GM18505 (cell line): ENCODE data around the gene PP2D1.
A peak's percentile ranks its signal among the peaks of the same experiment; 100 is the strongest.

ENCODE experiments used
- ATAC-seq: cut with Tn5 transposase; IDR thresholded peaks from one replicate; pipeline ENCODE4 v1.9.1; 2021; ENCODE audit not compliant: unreplicated experiment
- POLR2A ChIP-seq: IDR thresholded peaks from 4 replicates; pipeline ENCODE4 v1.6.1; 2011; ENCODE audit warnings: borderline replicate concordance; ENCODE audit not compliant: insufficient read depth, insufficient read length; ENCODE audit errors: extremely low read depth

PP2D1 gene

GRCh38 chr3:20012164-20012563, at the start of gene PP2D1:
TSS of gene PP2D1 (minus strand) at chr3:20012264. CDS start at chr3:20012072, 192 bp downstream.
- ATAC-seq: no peak
- TF ChIP-seq POLR2A: no peak

- no peak for TF ChIP-seq POLR2A
- ATAC-seq: peak; percentile 68
Observed at GRCh38 chr3:20060974-20061685, 49.1 kb upstream of the PP2D1 start.

GRCh38 chr3:20059929-20060328, 47.9 kb upstream of the PP2D1 start:
- ATAC-seq: no peak
- no peak for TF ChIP-seq POLR2A

- ATAC-seq: no peak
Observed at GRCh38 chr3:20057612-20058180, 45.6 kb upstream of the PP2D1 start.

GRCh38 chr3:20056725-20057611, 44.9 kb upstream of the PP2D1 start:
- ATAC-seq: peak; percentile 28

More at GRCh38 chr3:20057612-20058180, 45.6 kb upstream of the PP2D1 start:
- TF ChIP-seq POLR2A: no peak

GRCh38 chr3:20055842-20056241, 43.8 kb upstream of the PP2D1 start:
- TF ChIP-seq POLR2A: no peak
- ATAC-seq: no peak

More at GRCh38 chr3:20056725-20057611, 44.9 kb upstream of the PP2D1 start:
- no peak for TF ChIP-seq POLR2A

GRCh38 chr3:20055020-20055775, 43.1 kb upstream of the PP2D1 start:
- ATAC-seq: peak; percentile 6
- TF ChIP-seq POLR2A: no peak

- TF ChIP-seq POLR2A: no peak
- ATAC-seq: peak; percentile 91
Observed at GRCh38 chr3:20054549-20054987, 42.5 kb upstream of the PP2D1 start.

GRCh38 chr3:20052851-20053250, 40.8 kb upstream of the PP2D1 start:
- ATAC-seq: no peak

GRCh38 chr3:20051123-20051806, 39.2 kb upstream of the PP2D1 start:
- ATAC-seq: no peak
- TF ChIP-seq POLR2A: no peak

More at GRCh38 chr3:20052851-20053250, 40.8 kb upstream of the PP2D1 start:
- no peak for TF ChIP-seq POLR2A

GRCh38 chr3:20047976-20048883, 36.2 kb upstream of the PP2D1 start:
- TF ChIP-seq POLR2A: no peak
- ATAC-seq: no peak
